HepG2 (cell line): Measurements from ENCODE around the gene ZNF540. TPM values are rescaled to one million over a fixed set of nuclear protein-coding genes. Genes with fewer than 3 reads are reported as not detected.

Experiments used
- BORCS8-MEF2B ChIP-seq: sonication (generic); formaldehyde crosslinking; IDR thresholded peaks from 2 replicates; pipeline ENCODE4 v1.8.0; 2022; ENCODE audit warnings: mild to moderate bottlenecking, missing genetic modification reagents
- ERF ChIP-seq: IDR thresholded peaks from 2 replicates; pipeline ENCODE4 v1.6.1; 2018; ENCODE audit warnings: missing biosample characterization, missing genetic modification reagents
- GRHL1 ChIP-seq: sonication (generic); formaldehyde crosslinking; conservative IDR thresholded peaks from 2 replicates; pipeline ENCODE4 v1.8.0; 2022; ENCODE audit warnings: missing genetic modification reagents
- HNRNPLL ChIP-seq: fragments of 200-400 bp; formaldehyde crosslinking; IDR thresholded peaks from 2 replicates; pipeline ENCODE4 v1.6.1; 2017; ENCODE audit warnings: mild to moderate bottlenecking, low read depth, low read length; ENCODE audit not compliant: poor library complexity, severe bottlenecking
- KDM5B ChIP-seq: sonication (generic); formaldehyde crosslinking; IDR thresholded peaks from 2 replicates; pipeline ENCODE4 v1.4.0; 2020; ENCODE audit warnings: missing genetic modification reagents, mild to moderate bottlenecking, borderline replicate concordance
- LBX2 ChIP-seq: sonication (generic); formaldehyde crosslinking; IDR thresholded peaks from 2 replicates; pipeline ENCODE4 v1.5.0; 2020; ENCODE audit warnings: missing genetic modification reagents, mild to moderate bottlenecking, borderline replicate concordance
- MAFF ChIP-seq: IDR thresholded peaks from 2 replicates; pipeline ENCODE4 v1.6.1; 2011; ENCODE audit warnings: low read depth, low read length, improper control_type of control experiment
- RARG ChIP-seq: sonication (generic); formaldehyde crosslinking; IDR thresholded peaks from 2 replicates; pipeline ENCODE4 v1.4.0; 2020; ENCODE audit warnings: low read depth, mild to moderate bottlenecking, missing genetic modification reagents
- RFXAP ChIP-seq: sonication (generic); formaldehyde crosslinking; IDR thresholded peaks from 2 replicates; pipeline ENCODE4 v1.4.0; 2020; ENCODE audit warnings: missing genetic modification reagents, borderline replicate concordance
- SIN3A ChIP-seq: IDR thresholded peaks from 2 replicates; pipeline ENCODE4 v1.6.1; 2011; ENCODE audit warnings: low read depth, mild to moderate bottlenecking, control low read depth, low read length, borderline replicate concordance
- SRY ChIP-seq: sonication (generic); formaldehyde crosslinking; IDR thresholded peaks from 2 replicates; pipeline ENCODE4 v1.8.0; 2022; ENCODE audit warnings: mild to moderate bottlenecking, missing genetic modification reagents
- ZBTB25 ChIP-seq: IDR thresholded peaks from 2 replicates; pipeline ENCODE4 v1.6.1; 2018; ENCODE audit warnings: missing genetic modification reagents
- ZNF292 ChIP-seq: sonication (generic); formaldehyde crosslinking; IDR thresholded peaks from 2 replicates; pipeline ENCODE4 v1.8.1; 2022; ENCODE audit warnings: mild to moderate bottlenecking, low read depth, missing genetic modification reagents, borderline replicate concordance
- ZNF451 ChIP-seq: sonication (generic); formaldehyde crosslinking; IDR thresholded peaks from 2 replicates; pipeline ENCODE4 v1.5.0; 2020; ENCODE audit warnings: mild to moderate bottlenecking, missing genetic modification reagents
- ZNF572 ChIP-seq: sonication (generic); formaldehyde crosslinking; IDR thresholded peaks from 2 replicates; pipeline ENCODE4 v1.5.1; 2020; ENCODE audit warnings: mild to moderate bottlenecking, missing genetic modification reagents
- ZNF580 ChIP-seq: IDR thresholded peaks from 2 replicates; pipeline ENCODE4 v1.6.1; 2016; ENCODE audit warnings: low read depth, borderline replicate concordance
- ZNF646 ChIP-seq: sonication (generic); formaldehyde crosslinking; IDR thresholded peaks from 2 replicates; pipeline ENCODE4 v1.9.0; 2021; ENCODE audit warnings: mild to moderate bottlenecking, missing genetic modification reagents
- ZNF761 ChIP-seq: sonication (generic); formaldehyde crosslinking; conservative IDR thresholded peaks from 2 replicates; pipeline ENCODE4 v1.4.0; 2020; ENCODE audit warnings: mild to moderate bottlenecking, missing genetic modification reagents
- ZNF878 ChIP-seq: sonication (generic); formaldehyde crosslinking; IDR thresholded peaks from 2 replicates; pipeline ENCODE4 v1.8.1; 2023; ENCODE audit warnings: mild to moderate bottlenecking, missing genetic modification reagents, moderate library complexity
- polyA plus RNA-seq, 8 experiments: library from polyadenylated mRNA; depleted of rRNA in 3 of 8; stranded (reverse) in 7 of 8; unstranded in 1 of 8; fragments of >200 nt; fragmentation: Illumina TruSeq in 4 of 8; extraction: Trizol in 4 of 8; gene quantifications; 2 replicates each; pipeline versions ENCODE4 v1.2.1 to v1.2.3, GENCODE V29; 2011 to 2016; ENCODE audit warnings: low read depth in 4 of 8, missing spikeins in 1 of 8, mixed read lengths in 1 of 8; ENCODE audit not compliant: insufficient read depth in 1 of 8
- total RNA-seq, 5 experiments: library from RNA; depleted of rRNA; stranded (reverse); fragments of >200 nt; fragmentation: Illumina TruSeq; extraction: Trizol; gene quantifications; 2 replicates each; pipeline ENCODE4 v1.2.3, GENCODE V29; 2016; ENCODE audit warnings: low read depth in 1 of 5

Gene ZNF540
- total and polyA plus RNA-seq, 2 of the 13 experiments (the other 11 are each of a cell fraction or from before 2014, with no cell fraction given), result 0.21 to 0.40 TPM

- peak; percentile 99 for TF ChIP-seq HNRNPLL
- no peak for TF ChIP-seq LBX2 (CRISPR knock-in tag)
- no peak for TF ChIP-seq ZNF580 (CRISPR knock-in tag)
- no peak for TF ChIP-seq MAFF
- TF ChIP-seq ZNF572, result 0 out of 2 replicates have a peak, but pooled peaks have one; percentile 15
- peak; percentile 21; the same call in 1 of the 2 replicates for TF ChIP-seq ZNF878 (CRISPR knock-in tag)
- peak; percentile 34; the same call in 1 of the 2 replicates for TF ChIP-seq BORCS8-MEF2B (CRISPR knock-in tag)
- peak; percentile 62; the same call in 1 of the 2 replicates for TF ChIP-seq RFXAP (CRISPR knock-in tag)
- peak; percentile 6; the same call in 1 of the 2 replicates for TF ChIP-seq ERF (CRISPR knock-in tag)
- no peak for TF ChIP-seq GRHL1 (CRISPR knock-in tag)
- TF ChIP-seq KDM5B (CRISPR knock-in tag), result peak; percentile 87; the same call in 1 of the 2 replicates
- TF ChIP-seq ZNF646 (CRISPR knock-in tag), result no peak
- peak; percentile 57; the same call in 1 of the 2 replicates for TF ChIP-seq SRY (CRISPR knock-in tag)
- TF ChIP-seq ZNF451, result no peak; the same call in 1 of the 2 replicates
- TF ChIP-seq SIN3A, result peak; percentile 75; the same call in 1 of the 2 replicates
- TF ChIP-seq ZBTB25 (CRISPR knock-in tag), result 0 out of 2 replicates have a peak, but pooled peaks have one; percentile 5
- TF ChIP-seq ZNF761 (CRISPR knock-in tag), result no peak
- TF ChIP-seq RARG (CRISPR knock-in tag), result no peak
- peak; percentile 98 for TF ChIP-seq ZNF292
These were observed 61.2 kb downstream of the ZNF540 start (continued) for GRCh38 chr19:37655689-37656371.
